AG09309 (cell line): Measurements from ENCODE around the gene XRN2.
"Not testable (repeated sequence)": the region's sequence is repeated elsewhere in the genome, so short reads cannot be mapped to it uniquely, and the experiment has no call there.

ENCODE experiments used
- DNase-seq: peaks from one replicate; pipeline ENCODE4 v3.0.0-alpha.2; 2010; ENCODE audit warnings: low read depth
- H3K4me3 ChIP-seq: 2 replicates; pipeline ENCODE4 v1.5.1; 2011; ENCODE audit warnings: mild to moderate bottlenecking, low read depth, low read length, moderate library complexity; ENCODE audit not compliant: control insufficient read depth
- CTCF ChIP-seq: IDR thresholded peaks from 2 replicates; pipeline ENCODE4 v1.5.1; 2011; ENCODE audit warnings: mild to moderate bottlenecking, low read depth, low read length, inconsistent platforms; ENCODE audit not compliant: insufficient read depth, control insufficient read depth; ENCODE audit errors: missing control alignments

Gene XRN2

GRCh38 chr20:21399005-21399475 lies 95.9 kb downstream of the XRN2 start:
- no peak for TF ChIP-seq CTCF
- H3K4me3 ChIP-seq, result no peak overlapping the region
- DNase-seq, result no peak

GRCh38 chr20:21411725-21412124 lies 108.6 kb downstream of the XRN2 start:
- TF ChIP-seq CTCF, result no peak
- DNase-seq, result no peak
- no peak overlapping the region for H3K4me3 ChIP-seq

GRCh38 chr20:21413996-21414395 lies 110.9 kb downstream of the XRN2 start:
- not testable (repeated sequence) for H3K4me3 ChIP-seq, DNase-seq

GRCh38 chr20:21419147-21419546 lies 116.0 kb downstream of the XRN2 start:
- DNase-seq, H3K4me3 ChIP-seq: not testable (repeated sequence)

- H3K4me3 ChIP-seq, result no peak overlapping the region
- TF ChIP-seq CTCF, result no peak
- no peak for DNase-seq
Observed at GRCh38 chr20:21421601-21422236, 118.6 kb downstream of the XRN2 start.

- not testable (repeated sequence) for DNase-seq, H3K4me3 ChIP-seq
Observed at GRCh38 chr20:21423712-21424111, 120.6 kb downstream of the XRN2 start.

- no peak for DNase-seq
- no peak for TF ChIP-seq CTCF
- H3K4me3 ChIP-seq, result no peak overlapping the region
Observed at GRCh38 chr20:21424846-21425245, 121.7 kb downstream of the XRN2 start.

GRCh38 chr20:21430020-21430419 lies 126.9 kb downstream of the XRN2 start:
- DNase-seq, result no peak
- TF ChIP-seq CTCF, result no peak
- no peak overlapping the region for H3K4me3 ChIP-seq

GRCh38 chr20:21432911-21433310 lies 129.8 kb downstream of the XRN2 start:
- TF ChIP-seq CTCF, result no peak

More at GRCh38 chr20:21432911-21433310, 129.8 kb downstream of the XRN2 start:
- no peak overlapping the region for H3K4me3 ChIP-seq
- DNase-seq, result no peak
